Peyer's patch (tissue), 4 donors: ENCODE measurements around the gene NFE2L1.

ENCODE experiments used
- POLR2A ChIP-seq, 2 donors: fragments of 450-650 bp; IDR thresholded peaks; one replicate each; pipeline ENCODE4 v1.5.1; 2017; ENCODE audit warnings: antibody characterized with exemption in 2 of 2, mild to moderate bottlenecking in 2 of 2, moderate library complexity in 2 of 2
- TF ChIP-seq, protein P1 (sequence below), 6 experiments: fragments of 450-650 bp in 4 of 6; fragments of 200-600 bp in 2 of 6; sonication (generic) in 1 of 6; IDR thresholded peaks; one replicate each; pipeline ENCODE4 v1.5.1; 2017 to 2019; ENCODE audit warnings: antibody characterized with exemption in 6 of 6, mild to moderate bottlenecking in 3 of 6, moderate library complexity in 1 of 6

GRCh38 chr17:48046296-48046695, 1.9 kb upstream of the NFE2L1 start:
- TF ChIP-seq, protein P1, sequence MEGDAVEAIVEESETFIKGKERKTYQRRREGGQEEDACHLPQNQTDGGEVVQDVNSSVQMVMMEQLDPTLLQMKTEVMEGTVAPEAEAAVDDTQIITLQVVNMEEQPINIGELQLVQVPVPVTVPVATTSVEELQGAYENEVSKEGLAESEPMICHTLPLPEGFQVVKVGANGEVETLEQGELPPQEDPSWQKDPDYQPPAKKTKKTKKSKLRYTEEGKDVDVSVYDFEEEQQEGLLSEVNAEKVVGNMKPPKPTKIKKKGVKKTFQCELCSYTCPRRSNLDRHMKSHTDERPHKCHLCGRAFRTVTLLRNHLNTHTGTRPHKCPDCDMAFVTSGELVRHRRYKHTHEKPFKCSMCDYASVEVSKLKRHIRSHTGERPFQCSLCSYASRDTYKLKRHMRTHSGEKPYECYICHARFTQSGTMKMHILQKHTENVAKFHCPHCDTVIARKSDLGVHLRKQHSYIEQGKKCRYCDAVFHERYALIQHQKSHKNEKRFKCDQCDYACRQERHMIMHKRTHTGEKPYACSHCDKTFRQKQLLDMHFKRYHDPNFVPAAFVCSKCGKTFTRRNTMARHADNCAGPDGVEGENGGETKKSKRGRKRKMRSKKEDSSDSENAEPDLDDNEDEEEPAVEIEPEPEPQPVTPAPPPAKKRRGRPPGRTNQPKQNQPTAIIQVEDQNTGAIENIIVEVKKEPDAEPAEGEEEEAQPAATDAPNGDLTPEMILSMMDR (IDR thresholded peaks at IDR 0.05): no peak
- no peak for TF ChIP-seq POLR2A (IDR thresholded peaks at IDR 0.05)
